Naive thymus-derived CD4-positive, alpha-beta T cell (primary cell): Measurements from ENCODE around the gene POFUT2. TPM values are rescaled to one million over a fixed set of nuclear protein-coding genes. Genes with fewer than 3 reads are reported as not detected.

ENCODE experiments used
- ATAC-seq: fragments of 150-1000 bp; cut with Tn5 transposase; 2 replicates; pipeline ENCODE4 v1.10.0; 2021; ENCODE audit warnings: mild to moderate bottlenecking, moderate library complexity
- CTCF ChIA-PET: fragments of 350-600 bp; sonication (Branson Sonifier 250); formaldehyde crosslinking; loops from one replicate; lab custom pipeline; 2021; ENCODE audit warnings: antibody characterized with exemption; lab: Charles Lee
- POLR2A ChIA-PET: fragments of 350-600 bp; sonication (Branson Sonifier 250); formaldehyde crosslinking; loops from one replicate; lab custom pipeline; 2021; ENCODE audit warnings: antibody characterized with exemption, inconsistent platforms; lab: Charles Lee
- DNase-seq, 9 donors: peaks; one replicate each; pipeline versions ENCODE4 v3.0.0 to v3.0.0-alpha.2; 2020 to 2022; ENCODE audit warnings: mixed read lengths in 1 of 9
- H3K27ac ChIP-seq: one replicate; pipeline ENCODE4 v1.7.0; 2013; ENCODE audit warnings: mild to moderate bottlenecking, low read depth, low read length, moderate library complexity
- H3K27me3 ChIP-seq, 2 donors: one replicate each; pipeline ENCODE4 v1.7.0; 2013; ENCODE audit warnings: low read length in 2 of 2, mild to moderate bottlenecking in 2 of 2, moderate library complexity in 2 of 2; ENCODE audit not compliant: control insufficient read depth in 2 of 2, insufficient read depth in 2 of 2
- H3K36me3 ChIP-seq, 3 experiments: 1 replicate in 2 of 3; 2 replicates in 1 of 3; pipeline ENCODE4 v1.7.0; 2013; ENCODE audit warnings: low read length in 3 of 3, mild to moderate bottlenecking in 3 of 3, moderate library complexity in 1 of 3; ENCODE audit not compliant: insufficient read depth in 3 of 3, control insufficient read depth in 2 of 3
- H3K4me1 ChIP-seq, 2 donors: one replicate each; pipeline ENCODE4 v1.7.0; 2013; ENCODE audit warnings: low read length in 2 of 2, mild to moderate bottlenecking in 2 of 2, moderate library complexity in 1 of 2; ENCODE audit not compliant: control insufficient read depth in 2 of 2, insufficient read depth in 2 of 2
- H3K4me3 ChIP-seq: 2 replicates; pipeline ENCODE4 v1.7.0; 2013; ENCODE audit warnings: mild to moderate bottlenecking, low read length
- H3K9me3 ChIP-seq, 3 experiments: 1 replicate in 2 of 3; 2 replicates in 1 of 3; pipeline ENCODE4 v1.7.0; 2013; ENCODE audit warnings: low read length in 3 of 3; ENCODE audit not compliant: control insufficient read depth in 2 of 3
- H3K27ac Mint-ChIP-seq, 9 donors: one replicate each; pipeline ENCODE4 v1.8.0; 2020 to 2022; ENCODE audit warnings: mixed read lengths in 9 of 9, mild to moderate bottlenecking in 8 of 9, moderate library complexity in 5 of 9, inconsistent platforms in 2 of 9
- H3K27me3 Mint-ChIP-seq, 5 donors: one replicate each; pipeline ENCODE4 v1.8.0; 2021 to 2022; ENCODE audit warnings: mixed read lengths in 5 of 5, mild to moderate bottlenecking in 1 of 5
- H3K36me3 Mint-ChIP-seq, 5 donors: one replicate each; pipeline ENCODE4 v1.8.0; 2020 to 2022; ENCODE audit warnings: mixed read lengths in 5 of 5, mild to moderate bottlenecking in 3 of 5, inconsistent platforms in 1 of 5
- H3K4me1 Mint-ChIP-seq, 7 donors: one replicate each; pipeline ENCODE4 v1.8.0; 2020 to 2022; ENCODE audit warnings: mixed read lengths in 7 of 7, mild to moderate bottlenecking in 3 of 7, inconsistent platforms in 1 of 7
- H3K4me3 Mint-ChIP-seq, 10 donors: one replicate each; pipeline ENCODE4 v1.8.0; 2020 to 2022; ENCODE audit warnings: mild to moderate bottlenecking in 10 of 10, mixed read lengths in 10 of 10, moderate library complexity in 6 of 10, inconsistent platforms in 2 of 10
- H3K9me3 Mint-ChIP-seq, 11 donors: one replicate each; pipeline ENCODE4 v1.8.0; 2020 to 2022; ENCODE audit warnings: mixed read lengths in 11 of 11, mild to moderate bottlenecking in 4 of 11, inconsistent platforms in 1 of 11, moderate library complexity in 1 of 11
- intact Hi-C, 2 donors: fragments of 100-400 bp; cut with micrococcal nuclease; formaldehyde crosslinking; loops; one replicate each; pipeline ENCODE4 v1.15.1; 2023
- polyA plus RNA-seq, 2 donors: library from polyadenylated mRNA; unstranded; fragments of 300-500 nt; fragmentation: Illumina TruSeq; gene quantifications; one replicate each; pipeline ENCODE4 v1.2.3, GENCODE V29; 2021
- total RNA-seq, 6 experiments: library from RNA in 5 of 6; stranded (reverse) in 5 of 6; gene quantifications; 1 replicate in 5 of 6; 2 replicates in 1 of 6; pipeline ENCODE4 v1.2.3 and lab custom pipeline; 2021 to 2026

The POFUT2 gene
- total and polyA plus RNA-seq, 7 experiments from 2014 or later, result 3.8 to 53.3 (median 45.3) TPM

- ChIA-PET POLR2A (no interaction called here), CTCF (no interaction called here)
- Histone ChIP-seq H3K4me3 (no peak overlapping the region), H3K36me3 (no peaks in the 10 kb centered on the region), H3K27ac (no peak overlapping the region), H3K9me3 (no peaks in the 10 kb centered on the region), H3K27me3 (no peaks in the 10 kb centered on the region), H3K4me1 (peaks cover 0 to 25% of the 10 kb centered on the region in 2 donors)
- no peaks in the 10 kb centered on the region for H3K36me3 Mint-ChIP-seq
- peak overlapping the region in 1 of 9 donors; percentile 17 for H3K27ac Mint-ChIP-seq
- no peak for DNase-seq
- ATAC-seq, result no peak
- H3K4me3 Mint-ChIP-seq, result peak overlapping the region in 1 of 10 donors; percentile 58
- no peaks in the 10 kb centered on the region for H3K9me3 Mint-ChIP-seq
- intact Hi-C loops, result no loop called here
- H3K27me3 Mint-ChIP-seq, result peaks cover 0 to 2% (median 0%) of the 10 kb centered on the region in 5 donors
- H3K4me1 Mint-ChIP-seq, result peaks cover 4 to 20% (median 13%) of the 10 kb centered on the region in 7 donors
These were observed 38.6 kb upstream of the POFUT2 start for GRCh38 chr21:45326169-45326851.

- Histone ChIP-seq H3K4me1 (peaks cover 0 to 26% of the 10 kb centered on the region in 2 donors), H3K4me3 (no peak overlapping the region), H3K36me3 (no peaks in the 10 kb centered on the region), H3K27me3 (no peaks in the 10 kb centered on the region), H3K9me3 (no peaks in the 10 kb centered on the region), H3K27ac (no peak overlapping the region)
- ChIA-PET CTCF (no interaction called here), POLR2A (interaction anchor here (0.6 kb wide), 1 partner anchor 436 kb away, joined by 4 read pairs; no protein-coding TSS in a partner anchor)
- Mint-ChIP-seq H3K9me3 (no peaks in the 10 kb centered on the region), H3K27ac (peak overlapping the region in 3 of 9 donors; percentile 4 to 22 (median 8)), H3K4me1 (peaks cover 4 to 21% (median 13%) of the 10 kb centered on the region in 7 donors), H3K27me3 (peaks cover 0 to 2% (median 0%) of the 10 kb centered on the region in 5 donors), H3K4me3 (peak overlapping the region in 1 of 10 donors; percentile 58), H3K36me3 (no peaks in the 10 kb centered on the region)
- ATAC-seq (no peak), DNase-seq (no peak)
- intact Hi-C loops, result no loop called here
These were observed 37.8 kb upstream of the POFUT2 start for GRCh38 chr21:45325206-45326168.

- Histone ChIP-seq H3K4me1 (peaks cover 0 to 26% of the 10 kb centered on the region in 2 donors), H3K9me3 (no peaks in the 10 kb centered on the region), H3K4me3 (no peak overlapping the region), H3K36me3 (no peaks in the 10 kb centered on the region), H3K27me3 (no peaks in the 10 kb centered on the region), H3K27ac (no peak overlapping the region)
- Mint-ChIP-seq H3K4me1 (peaks cover 4 to 21% (median 15%) of the 10 kb centered on the region in 7 donors), H3K27ac (peak overlapping the region in 4 of 9 donors; percentile 28 to 100 (median 71)), H3K27me3 (peaks cover 0 to 2% (median 0%) of the 10 kb centered on the region in 5 donors), H3K4me3 (peak overlapping the region in 1 of 10 donors; percentile 89), H3K9me3 (no peaks in the 10 kb centered on the region), H3K36me3 (no peaks in the 10 kb centered on the region)
- ATAC-seq, result no peak
- intact Hi-C loops, result no loop called here
- DNase-seq, result no peak
- POLR2A ChIA-PET, result interaction anchor here (0.6 kb wide), 1 partner anchor 437 kb away, joined by 4 read pairs; no protein-coding TSS in a partner anchor
- CTCF ChIA-PET, result no interaction called here
These were observed 37.0 kb upstream of the POFUT2 start for GRCh38 chr21:45324489-45325205.

- peak overlapping the region in 8 of 10 donors; percentile 38 to 89 (median 82) for H3K4me3 Mint-ChIP-seq
These were observed 36.0 kb upstream of the POFUT2 start for GRCh38 chr21:45323487-45324311.

GRCh38 chr21:45322960-45323461 lies 35.3 kb upstream of the POFUT2 start:
- H3K4me3 ChIP-seq, result no peak overlapping the region
- intact Hi-C loops, result loop anchor here in 1 of 2 donors (1.0 to 2.0 kb wide), 3 partner anchors 18 to 116 kb away; no protein-coding TSS in a partner anchor
- ChIA-PET POLR2A (interaction anchor here (0.6 to 2.3 kb wide), 10 partner anchors 14 to 35 kb away, joined by 3 to 18 read pairs (median 4); partner anchors contain the start of gene POFUT2), CTCF (interaction anchor here (0.9 to 1.7 kb wide), 4 partner anchors 15 to 170 kb away, joined by 3 to 5 read pairs (median 4); no protein-coding TSS in a partner anchor)
- DNase-seq, result no peak
- no peaks in the 10 kb centered on the region for H3K9me3 ChIP-seq
- Mint-ChIP-seq H3K4me3 (peak overlapping the region in 8 of 10 donors; percentile 44 to 89 (median 84)), H3K36me3 (no peaks in the 10 kb centered on the region), H3K27me3 (peaks cover 0 to 2% (median 0%) of the 10 kb centered on the region in 5 donors), H3K4me1 (peaks cover 4 to 21% (median 15%) of the 10 kb centered on the region in 7 donors), H3K9me3 (no peaks in the 10 kb centered on the region), H3K27ac (peak overlapping the region in 8 of 9 donors; percentile 16 to 100 (median 96))
- peaks cover 0 to 26% of the 10 kb centered on the region in 2 donors for H3K4me1 ChIP-seq
- H3K27ac ChIP-seq, result peak overlapping the region; percentile 74
- ATAC-seq, result no peak
- no peaks in the 10 kb centered on the region for H3K36me3 ChIP-seq
- H3K27me3 ChIP-seq, result no peaks in the 10 kb centered on the region

More at GRCh38 chr21:45323487-45324311, 36.0 kb upstream of the POFUT2 start:
- ChIA-PET CTCF (interaction anchor here (1.6 to 1.7 kb wide), 2 partner anchors 15 to 18 kb away, joined by 4 to 5 read pairs; no protein-coding TSS in a partner anchor), POLR2A (interaction anchor here (0.6 to 2.3 kb wide), 5 partner anchors 15 to 36 kb away, joined by 3 to 18 read pairs (median 4); partner anchors contain the start of gene POFUT2)
- peaks cover 4 to 21% (median 15%) of the 10 kb centered on the region in 7 donors for H3K4me1 Mint-ChIP-seq
- DNase-seq, result no peak
- intact Hi-C loops, result loop anchor here in 1 of 2 donors (2.0 kb wide), 2 partner anchors 19 to 31 kb away; no protein-coding TSS in a partner anchor
- H3K4me3 ChIP-seq, result no peak overlapping the region
- H3K27ac Mint-ChIP-seq, result peak overlapping the region in 7 of 9 donors; percentile 67 to 100 (median 98)
- H3K27me3 Mint-ChIP-seq, result peaks cover 0 to 2% (median 0%) of the 10 kb centered on the region in 5 donors
- H3K27ac ChIP-seq, result peak overlapping the region; percentile 74
- H3K36me3 Mint-ChIP-seq, result no peaks in the 10 kb centered on the region
- H3K27me3 ChIP-seq, result no peaks in the 10 kb centered on the region
- no peaks in the 10 kb centered on the region for H3K9me3 Mint-ChIP-seq
- peaks cover 0 to 26% of the 10 kb centered on the region in 2 donors for H3K4me1 ChIP-seq
- no peaks in the 10 kb centered on the region for H3K9me3 ChIP-seq
- no peaks in the 10 kb centered on the region for H3K36me3 ChIP-seq
- no peak for ATAC-seq
